Fibroblast of gingiva (primary cell): Measurements from ENCODE around the gene PHACTR1.
A peak's percentile ranks its signal among the peaks of the same experiment; 100 is the strongest.

ENCODE experiments used
- DNase-seq: peaks from one replicate; pipeline ENCODE4 v3.0.0-alpha.2; 2011; ENCODE audit warnings: low read depth

Gene PHACTR1

DNA sequence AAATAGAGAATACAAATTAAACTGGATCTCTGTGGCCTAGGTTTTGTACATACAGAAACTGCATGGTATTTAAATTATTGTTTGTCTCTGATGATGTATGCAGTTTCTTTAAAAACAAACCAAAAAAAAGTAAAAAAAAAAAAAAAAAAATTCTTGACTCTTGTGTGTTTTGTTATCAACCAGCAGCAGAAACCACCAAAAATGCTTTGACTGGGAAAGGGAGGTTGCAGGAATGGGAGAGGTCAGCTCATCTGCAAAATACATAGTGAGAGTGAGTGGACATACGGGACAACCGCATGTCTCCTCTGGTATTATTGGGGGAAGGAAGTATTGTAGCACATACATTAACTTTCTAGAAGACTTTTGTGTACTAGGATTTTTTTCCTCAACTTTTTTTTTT, 573.8 kb downstream of the PHACTR1 start:
- DNase-seq = no peak

GRCh38 chr6:13292774-13293173, 576.2 kb downstream of the PHACTR1 start:
- no peak for DNase-seq

- DNase-seq = no peak
These were observed 578.0 kb downstream of the PHACTR1 start for GRCh38 chr6:13294499-13295069.

- no peak for DNase-seq
These were observed 579.0 kb downstream of the PHACTR1 start for GRCh38 chr6:13295576-13295975.

DNA sequence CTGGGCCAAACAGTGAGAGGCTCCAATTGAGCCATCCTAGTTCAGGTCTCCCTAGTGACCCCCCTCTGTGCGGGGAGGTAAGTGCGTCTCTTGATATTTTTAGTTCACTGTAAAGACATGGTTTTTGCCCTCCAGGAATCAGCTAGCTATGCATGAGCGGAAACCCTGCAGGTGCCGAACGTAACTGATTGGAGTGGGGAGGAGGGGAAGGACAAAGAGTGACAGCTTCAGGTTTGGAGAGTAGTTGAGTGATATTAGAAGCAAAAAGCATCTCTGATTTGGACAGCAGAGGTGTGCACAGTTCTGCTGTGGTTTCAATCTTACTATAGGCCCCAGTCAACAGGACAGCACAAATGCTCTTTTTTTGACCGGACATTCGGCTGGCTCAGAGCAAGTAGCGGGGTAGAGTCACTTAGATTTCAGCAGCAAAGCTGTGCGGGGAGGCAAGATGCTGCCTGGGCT, 580.0 kb downstream of the PHACTR1 start:
- no peak for DNase-seq

DNA sequence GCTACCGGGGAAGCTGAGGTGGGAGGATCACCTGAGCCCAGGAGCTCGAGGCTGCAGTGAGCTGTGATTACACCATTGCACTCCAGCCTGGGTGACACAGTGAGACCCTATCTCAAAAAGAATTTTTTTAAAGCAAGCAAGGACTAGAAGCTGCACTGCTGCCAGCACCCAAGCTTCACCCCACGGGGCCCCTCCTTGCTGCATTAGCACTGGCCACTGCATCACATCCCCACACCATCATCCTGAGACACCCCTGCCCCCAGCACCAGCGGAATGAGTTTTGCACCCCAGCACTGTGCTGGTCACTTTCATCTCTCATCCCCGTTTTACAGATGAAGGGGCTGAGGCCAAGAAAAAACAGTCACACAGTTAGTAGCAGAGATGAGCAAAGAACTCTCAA, 580.8 kb downstream of the PHACTR1 start:
- DNase-seq = no peak

DNA sequence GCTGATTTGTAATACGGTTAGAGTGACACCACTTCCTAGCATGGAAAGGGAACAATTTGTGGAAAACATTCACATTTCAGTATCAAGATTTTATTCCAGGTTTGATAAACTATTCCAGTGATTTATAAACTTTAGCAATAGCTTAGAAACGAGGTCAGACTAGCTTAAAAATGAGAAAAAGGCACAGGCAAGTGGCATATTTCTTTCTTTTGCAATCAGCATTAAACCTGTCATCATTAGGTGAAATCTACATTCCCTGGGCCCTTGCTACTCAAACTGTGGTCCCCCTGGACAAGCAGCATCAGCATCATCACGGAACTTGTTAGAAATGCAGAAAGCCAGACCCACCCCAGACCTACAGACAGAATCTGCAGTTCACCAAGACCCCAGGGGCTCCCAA, 581.9 kb downstream of the PHACTR1 start:
- DNase-seq = no peak

GRCh38 chr6:13299403-13299821, 582.8 kb downstream of the PHACTR1 start:
- no peak for DNase-seq

DNA sequence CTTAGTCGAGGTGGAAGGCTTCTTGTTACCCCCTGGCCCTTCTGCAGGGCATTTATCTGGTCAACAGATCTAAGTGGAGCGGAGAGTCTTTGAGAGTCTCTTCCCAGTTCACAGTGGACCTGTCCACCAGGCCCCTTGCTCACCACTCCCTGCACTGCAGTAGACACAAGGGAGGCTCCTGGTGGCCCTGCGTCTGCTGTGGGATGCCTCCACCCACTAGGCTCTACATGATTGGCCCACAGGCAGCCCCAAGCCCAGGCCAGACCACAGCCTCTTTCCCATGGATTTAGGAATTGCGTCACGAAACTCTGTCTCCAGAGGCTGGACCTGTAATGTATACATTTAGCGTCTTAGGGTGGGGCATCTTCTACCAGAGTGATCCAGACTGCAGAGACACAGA, 583.4 kb downstream of the PHACTR1 start:
- DNase-seq = no peak

GRCh38 chr6:13300643-13301590, 584.4 kb downstream of the PHACTR1 start:
- DNase-seq = no peak

GRCh38 chr6:13302291-13302690, 585.7 kb downstream of the PHACTR1 start:
- DNase-seq = peak; percentile 14

- peak; percentile 100 for DNase-seq
These were observed 586.4 kb downstream of the PHACTR1 start for GRCh38 chr6:13302751-13303667.

DNA sequence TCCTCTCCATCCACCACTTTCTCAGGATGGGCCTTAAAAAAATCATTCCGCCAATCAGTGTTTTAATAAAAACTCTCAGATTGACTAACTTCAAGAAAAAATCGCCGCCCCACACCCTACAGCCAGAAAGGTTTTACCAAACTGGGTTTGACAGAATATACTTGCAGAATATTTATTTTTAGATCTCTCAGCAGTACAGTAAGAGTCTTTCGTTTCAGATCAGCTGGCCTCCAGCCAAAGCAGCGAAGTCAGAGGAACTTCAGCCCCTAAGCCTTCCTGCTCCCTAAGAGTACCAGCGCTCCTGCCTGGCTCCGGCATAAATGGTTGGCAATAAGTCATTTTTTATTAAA, 587.1 kb downstream of the PHACTR1 start:
- peak; percentile 71 for DNase-seq

DNA sequence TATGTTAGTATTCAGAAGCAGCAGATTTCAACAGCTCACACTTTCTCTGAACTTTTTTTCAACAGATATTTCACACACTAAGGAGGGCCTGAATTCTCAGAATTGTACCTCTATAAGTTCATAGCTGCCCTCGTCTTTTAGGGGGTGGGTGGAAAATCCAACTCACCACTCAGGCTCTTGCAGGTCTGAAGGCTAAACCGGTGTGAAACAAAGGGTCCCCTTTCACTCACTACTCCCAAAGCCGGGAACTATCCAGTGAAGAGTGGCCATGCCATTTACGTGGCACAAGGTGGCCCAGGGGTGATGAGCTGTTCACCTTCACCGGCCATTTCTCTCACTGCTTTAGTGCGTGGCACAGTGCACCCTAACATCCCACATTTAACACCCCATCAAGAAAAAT, 587.5 kb downstream of the PHACTR1 start:
- DNase-seq = no peak

DNA sequence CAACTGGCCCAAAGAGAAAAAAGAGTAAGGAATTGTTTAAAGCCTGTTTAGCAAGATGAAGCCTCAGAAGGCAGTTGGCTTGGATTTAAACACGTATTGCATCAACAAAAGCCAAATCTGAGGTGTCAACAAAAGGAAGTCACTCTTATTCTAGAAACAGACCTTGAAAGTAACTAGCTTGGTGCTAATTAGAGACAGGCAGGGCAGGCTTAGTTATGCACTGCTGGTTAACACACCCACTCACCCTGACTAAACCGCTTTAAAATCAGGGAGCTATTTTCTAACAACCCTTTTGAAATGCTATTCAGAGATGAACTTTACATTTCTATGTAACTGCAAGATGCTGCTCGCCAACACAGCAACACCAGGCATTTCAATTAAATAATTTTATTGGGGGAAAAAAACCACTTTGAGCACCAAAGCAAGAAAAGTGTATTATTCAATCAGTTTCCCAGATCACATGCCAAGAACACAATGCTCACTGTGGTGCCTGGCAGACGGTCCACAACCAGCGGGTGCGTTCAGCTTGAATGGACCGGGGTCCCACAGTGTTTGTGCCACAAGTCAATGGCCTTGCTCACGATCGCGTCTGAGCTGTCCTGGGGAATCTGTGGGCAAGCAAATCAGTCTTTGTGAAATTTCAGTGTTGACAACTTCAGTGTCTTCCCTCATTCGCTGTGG, 588.2 kb downstream of the PHACTR1 start:
- peak; percentile 38 for DNase-seq

DNA sequence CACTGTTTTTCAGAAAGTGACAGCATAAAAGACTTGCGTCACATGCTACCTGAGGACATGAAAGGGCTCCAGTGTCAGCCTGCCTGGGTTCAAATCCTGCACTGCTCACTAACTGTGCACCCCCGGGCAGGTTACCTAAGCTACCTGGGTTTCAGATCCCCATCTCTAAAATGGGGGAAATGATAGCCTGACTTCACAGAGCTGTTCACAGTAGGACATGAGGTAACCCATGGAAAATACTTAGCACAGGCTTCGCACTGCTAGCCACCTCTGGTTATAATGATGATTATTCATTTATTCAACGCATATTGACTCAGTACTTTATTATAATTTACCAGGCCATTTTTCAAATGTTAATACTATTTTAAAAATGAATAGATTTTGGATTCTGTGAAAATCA, 588.7 kb downstream of the PHACTR1 start:
- DNase-seq = no peak

- DNase-seq = no peak
These were observed 589.2 kb downstream of the PHACTR1 start for GRCh38 chr6:13305791-13306190.

DNA sequence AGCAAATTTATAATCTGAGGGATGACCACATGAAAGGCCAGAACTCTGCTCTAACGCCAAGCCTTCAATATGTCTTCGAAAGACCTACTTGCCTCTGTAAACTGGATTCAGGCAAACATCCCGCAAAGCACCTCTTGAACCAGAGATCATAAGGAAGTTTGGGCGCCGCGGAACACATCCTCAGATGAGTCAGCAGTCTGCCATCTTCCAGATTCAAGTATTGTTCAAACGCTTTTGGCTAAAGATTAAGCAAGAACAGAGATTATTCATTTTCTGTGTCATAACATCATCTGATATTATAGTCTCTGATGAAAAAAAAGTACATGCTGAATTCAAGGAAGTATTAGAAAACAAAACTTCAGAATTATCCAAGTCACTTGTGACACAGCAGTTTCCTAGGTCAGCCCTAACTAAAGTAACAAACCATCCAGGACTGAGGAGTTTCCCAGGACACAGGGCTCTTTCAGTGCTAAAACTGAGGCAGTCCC, 591.0 kb downstream of the PHACTR1 start:
- DNase-seq = peak; percentile 82

DNA sequence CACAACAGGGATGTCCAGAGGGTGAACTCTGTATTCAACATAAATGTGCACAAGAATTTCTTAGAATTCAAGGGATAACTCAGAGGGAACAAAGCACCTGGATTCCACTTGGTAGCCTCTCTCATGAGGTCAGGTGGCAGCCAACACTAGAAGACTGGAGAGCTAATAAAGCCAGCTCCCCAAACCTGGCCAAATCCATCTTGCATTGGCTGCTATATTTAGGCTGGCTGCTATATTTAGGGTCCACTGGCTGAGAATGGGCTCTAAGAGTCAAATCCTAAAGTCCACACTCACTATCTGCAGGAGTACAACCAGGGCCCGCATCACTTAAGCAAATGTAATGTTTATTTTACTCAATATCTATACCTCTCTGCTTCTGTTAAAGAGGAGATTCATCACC, 591.8 kb downstream of the PHACTR1 start:
- no peak for DNase-seq

- no peak for DNase-seq
These were observed 594.6 kb downstream of the PHACTR1 start for GRCh38 chr6:13311155-13311554.

- no peak for DNase-seq
These were observed 598.2 kb downstream of the PHACTR1 start for GRCh38 chr6:13314806-13315205.

GRCh38 chr6:13315896-13316295, 599.3 kb downstream of the PHACTR1 start:
- no peak for DNase-seq
